GM23338 (cell line): ENCODE data around the gene NR0B2.

Experiments used
- CREB1 ChIP-seq: fragments of 250-450 bp; sonication (Bioruptor Pico); IDR thresholded peaks from 2 replicates; pipeline ENCODE4 v1.5.0; 2020; ENCODE audit warnings: low read depth, mild to moderate bottlenecking, moderate library complexity
- CTCF ChIP-seq, 2 experiments: fragments of 200-600 bp in 1 of 2; sonication (generic) in 1 of 2; conservative IDR thresholded peaks; 2 replicates each; pipeline versions ENCODE4 v1.5.1 to v1.6.1; 2016 to 2017; ENCODE audit warnings: antibody characterized with exemption in 2 of 2, low read depth in 2 of 2, mild to moderate bottlenecking in 2 of 2, moderate library complexity in 1 of 2
- ETS1 ChIP-seq: IDR thresholded peaks from 2 replicates; pipeline ENCODE4 v1.6.1; 2016; ENCODE audit warnings: antibody characterized with exemption
- EZH2 ChIP-seq: fragments of 200-600 bp; sonication (generic); IDR thresholded peaks from one replicate; pipeline ENCODE4 v1.8.0; 2017; ENCODE audit warnings: antibody characterized with exemption, mild to moderate bottlenecking, low read depth; ENCODE audit not compliant: unreplicated experiment
- EZH2phosphoT487 ChIP-seq: fragments of 200-600 bp; sonication (generic); IDR thresholded peaks from one replicate; pipeline ENCODE4 v1.8.1; 2018; ENCODE audit warnings: antibody characterized with exemption; ENCODE audit not compliant: unreplicated experiment
- JUNB ChIP-seq: IDR thresholded peaks from one replicate; pipeline ENCODE4 v1.6.1; 2016; ENCODE audit warnings: antibody characterized with exemption; ENCODE audit not compliant: unreplicated experiment
- POLR2AphosphoS5 ChIP-seq: IDR thresholded peaks from 2 replicates; pipeline ENCODE4 v1.6.1; 2016; ENCODE audit warnings: antibody characterized with exemption, low read depth
- REST ChIP-seq: IDR thresholded peaks from one replicate; pipeline ENCODE4 v1.6.1; 2018; ENCODE audit warnings: antibody characterized with exemption; ENCODE audit not compliant: unreplicated experiment
- STAT1 ChIP-seq: IDR thresholded peaks from one replicate; pipeline ENCODE4 v1.6.1; 2016; ENCODE audit warnings: antibody characterized with exemption; ENCODE audit not compliant: unreplicated experiment
- ZNF114 ChIP-seq: fragments of 250-450 bp; sonication (Bioruptor Pico); IDR thresholded peaks from 2 replicates; pipeline ENCODE4 v1.5.0; 2020; ENCODE audit warnings: mild to moderate bottlenecking, moderate library complexity
- ZNF331 ChIP-seq: fragments of 250-450 bp; sonication (Bioruptor Pico); IDR thresholded peaks from 2 replicates; pipeline ENCODE4 v1.5.0; 2020; ENCODE audit warnings: low read depth, mild to moderate bottlenecking, moderate library complexity
- ZNF462 ChIP-seq: fragments of 250-450 bp; sonication (Bioruptor Pico); IDR thresholded peaks from 2 replicates; pipeline ENCODE4 v1.5.0; 2020; ENCODE audit warnings: mild to moderate bottlenecking, moderate library complexity

- no peak for TF ChIP-seq CTCF (conservative IDR thresholded peaks at IDR 0.05; ENCODE audit: low read depth in 2 of 2)
- no peak for TF ChIP-seq POLR2AphosphoS5
- TF ChIP-seq CREB1: no peak
- no peak for TF ChIP-seq JUNB
- TF ChIP-seq REST: no peak
- TF ChIP-seq STAT1: no peak
- TF ChIP-seq EZH2: no peak
- no peak for TF ChIP-seq EZH2phosphoT487
- no peak for TF ChIP-seq ETS1
- no peak for TF ChIP-seq ZNF114 (CRISPR knock-in tag)
- TF ChIP-seq ZNF462 (CRISPR knock-in tag): no peak
- no peak for TF ChIP-seq ZNF331 (CRISPR knock-in tag)
Measured at GRCh38 chr1:26960625-26960966, 46.8 kb upstream of the NR0B2 start.
